Measurements from ENCODE around the gene MUSK.

MUSK gene

DNA sequence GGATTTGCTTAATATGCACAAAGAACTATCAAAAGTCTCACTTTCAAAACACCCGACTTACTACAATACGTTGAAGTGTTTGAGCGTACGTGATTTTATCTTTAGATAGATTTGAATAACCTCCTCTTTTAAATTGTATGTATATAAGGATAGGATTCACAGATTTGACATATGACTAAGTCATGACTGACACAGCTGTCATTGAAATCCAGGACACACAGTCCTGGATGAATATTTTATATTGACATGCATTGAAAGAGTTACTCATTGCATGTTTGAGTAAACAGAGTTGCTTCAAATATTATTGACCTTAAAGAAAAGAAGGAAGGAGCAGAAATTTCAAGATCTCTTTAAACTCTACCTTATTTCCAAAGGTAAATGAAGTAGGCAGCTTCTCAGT, 3.3 kb downstream of the MUSK start:
- Histone ChIP-seq H3K4me2 (ENCODE audit: low read length) (no peak overlapping the region), H3K27me3 (ENCODE audit: insufficient read depth, low read length) (no peaks in the 10 kb centered on the region), H3K9me2 (ENCODE audit: low read depth, low read length) (no peaks in the 10 kb centered on the region), H4K20me1 (ENCODE audit: insufficient read depth, low read length) (no peaks in the 10 kb centered on the region), H3K4me1 (ENCODE audit: insufficient read depth, low read length, severe bottlenecking) (no peaks in the 10 kb centered on the region), H3K79me2 (ENCODE audit: insufficient read depth, low read length) (no peaks in the 10 kb centered on the region), H3K9ac (ENCODE audit: low read length) (no peak overlapping the region), H2AFZ (ENCODE audit: low read length) (no peak overlapping the region), H3F3A (ENCODE audit: insufficient read depth, low read length) (no peaks in the 10 kb centered on the region), H3K36me3 (ENCODE audit: insufficient read depth, low read length) (no peaks in the 10 kb centered on the region), H3K4me3 (ENCODE audit: low read depth, low read length, poor library complexity, severe bottlenecking) (no peak overlapping the region), H3K27ac (ENCODE audit: low read depth, low read length, poor library complexity, severe bottlenecking) (no peak overlapping the region), H3K9me3 (ENCODE audit: low read length) (no peaks in the 10 kb centered on the region)
- TF ChIP-seq CTCF (IDR thresholded peaks at IDR 0.05; ENCODE audit: low read length), result no peak

DNA sequence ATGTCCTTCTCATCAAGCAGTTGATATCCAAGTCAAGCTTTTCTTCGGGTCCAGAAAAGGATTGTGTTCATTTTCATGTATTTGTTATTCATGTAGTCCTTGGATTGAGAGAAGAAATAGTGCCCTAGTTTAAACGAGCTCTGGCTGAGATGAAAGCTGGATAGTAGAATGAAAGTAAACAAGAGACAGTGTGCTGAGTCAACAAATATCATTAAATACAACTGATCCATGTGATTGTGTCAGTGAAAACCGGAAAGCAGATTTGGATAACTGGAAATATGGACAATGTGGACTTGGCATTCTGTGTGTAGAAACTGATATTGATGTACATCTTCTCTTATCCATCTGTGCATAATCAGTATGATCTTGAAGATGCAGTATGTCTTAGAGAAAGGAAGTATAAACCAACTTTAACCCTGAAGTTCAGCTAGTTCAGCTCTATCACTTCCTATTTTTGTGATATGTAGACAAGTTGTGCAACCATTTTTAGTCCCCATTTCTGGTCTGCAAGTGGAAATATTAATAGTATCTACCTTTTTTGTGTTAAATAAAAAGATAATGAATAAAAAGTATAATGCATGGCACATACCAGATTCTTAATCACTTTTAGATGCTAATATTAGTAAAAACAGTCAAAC, 4.4 kb downstream of the MUSK start:
- H3F3A ChIP-seq (ENCODE audit: insufficient read depth, low read length), result no peaks in the 10 kb centered on the region
- H3K9ac ChIP-seq (ENCODE audit: low read length), result no peak overlapping the region
- no peak for TF ChIP-seq EZH2 (IDR thresholded peaks at IDR 0.05; ENCODE audit: borderline replicate concordance, low read length)
- no peak for TF ChIP-seq CTCF (IDR thresholded peaks at IDR 0.05; ENCODE audit: low read length)
- no peaks in the 10 kb centered on the region for H3K27me3 ChIP-seq (ENCODE audit: insufficient read depth, low read length)
- no peak overlapping the region for H3K4me2 ChIP-seq (ENCODE audit: low read length)
- no peaks in the 10 kb centered on the region for H3K9me2 ChIP-seq (ENCODE audit: low read depth, low read length)
- H3K9me3 ChIP-seq (ENCODE audit: low read length), result no peaks in the 10 kb centered on the region
- H3K36me3 ChIP-seq (ENCODE audit: insufficient read depth, low read length), result no peaks in the 10 kb centered on the region
- H3K79me2 ChIP-seq (ENCODE audit: insufficient read depth, low read length), result no peaks in the 10 kb centered on the region
- H3K4me3 ChIP-seq (ENCODE audit: low read depth, low read length, poor library complexity, severe bottlenecking), result no peak overlapping the region
- H4K20me1 ChIP-seq (ENCODE audit: insufficient read depth, low read length), result no peaks in the 10 kb centered on the region
- H3K27ac ChIP-seq (ENCODE audit: low read depth, low read length, poor library complexity, severe bottlenecking), result no peak overlapping the region
- no peaks in the 10 kb centered on the region for H3K4me1 ChIP-seq (ENCODE audit: insufficient read depth, low read length, severe bottlenecking)
- H2AFZ ChIP-seq (ENCODE audit: low read length), result no peak overlapping the region

- Histone ChIP-seq H3K36me3 (ENCODE audit: insufficient read depth, low read length) (no peaks in the 10 kb centered on the region), H3K9ac (ENCODE audit: low read length) (no peak overlapping the region), H3K4me1 (ENCODE audit: insufficient read depth, low read length, severe bottlenecking) (no peaks in the 10 kb centered on the region), H3K4me2 (ENCODE audit: low read length) (no peak overlapping the region), H3K79me2 (ENCODE audit: insufficient read depth, low read length) (no peaks in the 10 kb centered on the region), H3K9me2 (ENCODE audit: low read depth, low read length) (no peaks in the 10 kb centered on the region), H4K20me1 (ENCODE audit: insufficient read depth, low read length) (no peaks in the 10 kb centered on the region), H3K9me3 (ENCODE audit: low read length) (no peaks in the 10 kb centered on the region), H3K27ac (ENCODE audit: low read depth, low read length, poor library complexity, severe bottlenecking) (no peak overlapping the region), H3F3A (ENCODE audit: insufficient read depth, low read length) (no peaks in the 10 kb centered on the region), H3K4me3 (ENCODE audit: low read depth, low read length, poor library complexity, severe bottlenecking) (no peak overlapping the region), H3K27me3 (ENCODE audit: insufficient read depth, low read length) (no peaks in the 10 kb centered on the region), H2AFZ (ENCODE audit: low read length) (no peak overlapping the region)
- no peak for TF ChIP-seq CTCF (IDR thresholded peaks at IDR 0.05; ENCODE audit: low read length)
- TF ChIP-seq EZH2 (IDR thresholded peaks at IDR 0.05; ENCODE audit: borderline replicate concordance, low read length), result no peak
These were observed 18.9 kb downstream of the MUSK start for GRCh38 chr9:110687497-110687896.

All from OCI-LY1 (cell line).